Measurements from ENCODE around the gene NR6A1. TPM values are rescaled to one million over a fixed set of nuclear protein-coding genes. Genes with fewer than 3 reads are reported as not detected.

Gene NR6A1
- total and polyA plus RNA-seq, 2 of the 8 experiments (the other 6 are each of a cell fraction or from before 2014, with no cell fraction given): 93.2 to 237 TPM

- no peak for TF ChIP-seq CHD7 (IDR thresholded peaks at IDR 0.05; ENCODE audit: insufficient replicate concordance, low read length)
- no peak for TF ChIP-seq ATF3 (IDR thresholded peaks at IDR 0.05; ENCODE audit: insufficient read depth, low read depth, low read length)
- TF ChIP-seq SRF (IDR thresholded peaks at IDR 0.05; ENCODE audit: low read depth, low read length): no peak
- TF ChIP-seq POU5F1 (IDR thresholded peaks at IDR 0.05; ENCODE audit: low read depth, low read length): no peak
- TF ChIP-seq KDM4A (IDR thresholded peaks at IDR 0.05; ENCODE audit: low read depth, low read length, severe bottlenecking): no peak
- no peak for TF ChIP-seq KDM5A (IDR thresholded peaks at IDR 0.05; ENCODE audit: low read length)
- TF ChIP-seq EP300 (IDR thresholded peaks at IDR 0.05; ENCODE audit: borderline replicate concordance in 1 of 2, low read depth in 2 of 2, low read length in 2 of 2): no peak
- TF ChIP-seq GTF2F1 (IDR thresholded peaks at IDR 0.05; ENCODE audit: borderline replicate concordance, low read depth, low read length): no peak
- TF ChIP-seq E2F6 (IDR thresholded peaks at IDR 0.05): no peak
- TF ChIP-seq KDM1A (IDR thresholded peaks at IDR 0.05; ENCODE audit: borderline replicate concordance, low read length): no peak
Measured at GRCh38 chr9:124654431-124654830, 116.7 kb downstream of the NR6A1 start (continued).

Data from H1 (cell line).